Right lobe of liver (tissue), 6 donors: Measurements from ENCODE around the gene PALB2. TPM values are rescaled to one million over a fixed set of nuclear protein-coding genes. Genes with fewer than 3 reads are reported as not detected.
A peak's percentile ranks its signal among the peaks of the same experiment; 100 is the strongest.

Experiments
- ATAC-seq, 4 donors: fragments of 200-7000 bp; cut with Tn5 transposase; one replicate each; pipeline ENCODE4 v1.9.1; 2020; ENCODE audit warnings: mild to moderate bottlenecking in 4 of 4, moderate library complexity in 4 of 4
- DNase-seq, 3 donors: peaks; one replicate each; pipeline ENCODE4 v3.0.0-alpha.2; 2020
- H3K27ac ChIP-seq, 3 donors: fragments of 200-600 bp; one replicate each; pipeline ENCODE4 v1.8.0; 2022
- H3K27me3 ChIP-seq, 2 donors: fragments of 200-600 bp; one replicate each; pipeline ENCODE4 v1.8.0; 2022
- H3K36me3 ChIP-seq, 4 donors: fragments of 200-600 bp; sonication (generic) in 1 of 4; one replicate each; pipeline versions ENCODE4 v1.5.1 to v1.8.0; 2017 to 2022; ENCODE audit warnings: control low read depth in 1 of 4
- H3K4me1 ChIP-seq, 4 donors: fragments of 200-600 bp; sonication (generic) in 1 of 4; one replicate each; pipeline versions ENCODE4 v1.5.1 to v1.8.0; 2017 to 2022; ENCODE audit warnings: control low read depth in 1 of 4
- H3K4me3 ChIP-seq, 3 donors: fragments of 200-600 bp; one replicate each; pipeline ENCODE4 v1.8.0; 2022
- H3K9me3 ChIP-seq, 4 donors: fragments of 200-600 bp; sonication (generic) in 1 of 4; one replicate each; pipeline versions ENCODE4 v1.5.1 to v1.8.0; 2017 to 2022; ENCODE audit warnings: control low read depth in 1 of 4
- CTCF ChIP-seq, 4 donors: fragments of 200-600 bp in 3 of 4; fragments of 450-650 bp in 1 of 4; IDR thresholded peaks; one replicate each; pipeline versions ENCODE4 v1.5.1 to v1.8.0; 2016 to 2022; ENCODE audit warnings: antibody characterized with exemption in 4 of 4, mild to moderate bottlenecking in 2 of 4
- POLR2A ChIP-seq: fragments of 450-650 bp; IDR thresholded peaks from one replicate; pipeline ENCODE4 v1.6.1; 2017; ENCODE audit warnings: antibody characterized with exemption, mild to moderate bottlenecking
- WGBS: methylation state at CpG from one replicate; pipeline ENCODE4 v1.1.6; 2018; ENCODE audit warnings: low coverage, low lambda C conversion rate; ENCODE audit not compliant: insufficient coverage; ENCODE audit errors: missing lambda C conversion rate; 5-methylcytosine and 5-hydroxymethylcytosine counted together
- intact Hi-C, 2 donors: fragments of 100-400 bp; cut with DNase I; formaldehyde crosslinking; loops; one replicate each; pipeline versions ENCODE4 v1.11.2 to v1.14.1; 2022
- total RNA-seq, 6 experiments: library from RNA; depleted of rRNA in 2 of 6; stranded (reverse); fragments of >200 nt in 2 of 6; fragmentation: NEBNext Ultra II Directional in 3 of 6; extraction: Animal tissue kit (Norgen Biotek cat#: 25700) in 3 of 6; gene quantifications; one replicate each; pipeline versions ENCODE4 v1.1.0 to v1.2.4, GENCODE V29; 2016 to 2023
- donor health status: DM: no; HTN: yes; CAD: no.
- donor health status: DM: no; HTN: no; CAD: no.
- donor health status: DM: no; HTN: no; CAD: no.
- donor health status: DM: no; HTN: yes; CAD: no.
- donor health status: DM: no; HTN: yes; CAD: no.

The PALB2 gene
- total RNA-seq, 6 experiments from 2014 or later: 4.3 to 7.7 (median 5.4) TPM

DNA sequence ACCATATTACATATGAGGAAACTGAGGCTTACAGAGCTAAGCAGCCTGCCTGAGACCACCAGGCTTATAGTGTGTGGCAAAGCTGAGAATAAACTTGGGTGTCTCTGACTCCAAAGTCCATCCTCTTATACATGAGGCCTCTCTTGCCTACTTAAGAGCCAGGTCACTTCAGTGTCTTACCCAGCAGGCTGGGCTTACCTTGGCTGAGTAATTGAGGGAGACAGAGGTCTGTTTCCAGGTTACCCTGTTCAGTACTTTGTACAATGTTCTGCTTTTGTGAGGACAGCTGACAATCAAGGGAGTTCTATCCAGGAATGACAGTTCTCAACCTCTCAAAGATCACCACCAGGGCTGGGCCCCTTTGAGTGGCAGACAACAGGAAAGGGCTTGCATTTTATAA is 59.3 kb downstream of the PALB2 start:
- TF ChIP-seq POLR2A (no peak), CTCF (IDR thresholded peaks at IDR 0.05) (no peak)
- Histone ChIP-seq H3K9me3 (no peaks in the 10 kb centered on the region), H3K27me3 (no peaks in the 10 kb centered on the region), H3K27ac (no peak overlapping the region), H3K4me1 (no peaks in the 10 kb centered on the region), H3K4me3 (no peak overlapping the region), H3K36me3 (peaks cover 0 to 53% (median 24%) of the 10 kb centered on the region in 4 donors)
- intact Hi-C loops: no loop called here
- ATAC-seq (no peak), DNase-seq (no peak)

GRCh38 chr16:23580391-23580790 is 60.7 kb downstream of the PALB2 start:
- no peak overlapping the region for H3K27ac ChIP-seq
- ATAC-seq (no peak), DNase-seq (no peak)
- intact Hi-C loops: no loop called here
- peaks cover 0 to 39% (median 18%) of the 10 kb centered on the region in 4 donors for H3K36me3 ChIP-seq
- H3K27me3 ChIP-seq: no peaks in the 10 kb centered on the region
- no peak overlapping the region for H3K4me3 ChIP-seq
- no peaks in the 10 kb centered on the region for H3K9me3 ChIP-seq
- TF ChIP-seq POLR2A (no peak), CTCF (IDR thresholded peaks at IDR 0.05) (no peak)
- H3K4me1 ChIP-seq: no peaks in the 10 kb centered on the region

GRCh38 chr16:23579371-23579770 is 61.7 kb downstream of the PALB2 start:
- DNase-seq: no peak
- Histone ChIP-seq H3K9me3 (no peaks in the 10 kb centered on the region), H3K27me3 (no peaks in the 10 kb centered on the region), H3K27ac (no peak overlapping the region), H3K36me3 (peaks cover 0 to 33% (median 11%) of the 10 kb centered on the region in 4 donors), H3K4me1 (no peaks in the 10 kb centered on the region), H3K4me3 (no peak overlapping the region)
- TF ChIP-seq POLR2A (no peak), CTCF (IDR thresholded peaks at IDR 0.05) (no peak)
- 100% methylated on average over 2 of the region's 4 CpGs for WGBS
- no peak for ATAC-seq
- intact Hi-C loops: no loop called here

- no peak for TF ChIP-seq CTCF (IDR thresholded peaks at IDR 0.05)
- no peak for TF ChIP-seq POLR2A
- no peak for DNase-seq
- Histone ChIP-seq H3K36me3 (peaks cover 0 to 32% (median 9%) of the 10 kb centered on the region in 4 donors), H3K4me3 (no peak overlapping the region), H3K4me1 (no peaks in the 10 kb centered on the region), H3K27ac (no peak overlapping the region), H3K9me3 (no peaks in the 10 kb centered on the region), H3K27me3 (no peaks in the 10 kb centered on the region)
- intact Hi-C loops: no loop called here
- whole genome bisulfite sequencing: 73% methylated on average over 5 of the region's 5 CpGs
- peak in 1 of 4 donors; percentile 47 for ATAC-seq
Observed at GRCh38 chr16:23578101-23578830, 62.8 kb downstream of the PALB2 start.
